Colonic mucosa (tissue), 4 donors: Measurements from ENCODE around the gene PKD1. TPM values are rescaled to one million over a fixed set of nuclear protein-coding genes. Genes with fewer than 3 reads are reported as not detected.

Experiments
- DNase-seq: peaks from one replicate; pipeline ENCODE4 v3.0.0-alpha.2; 2020
- H3K27ac ChIP-seq: fragments of 200-600 bp; one replicate; pipeline ENCODE4 v1.8.0; 2021
- H3K27me3 ChIP-seq: fragments of 200-600 bp; one replicate; pipeline ENCODE4 v1.8.0; 2021
- H3K36me3 ChIP-seq: fragments of 200-600 bp; one replicate; pipeline ENCODE4 v1.8.0; 2021
- H3K4me1 ChIP-seq: fragments of 200-600 bp; one replicate; pipeline ENCODE4 v1.8.0; 2021; ENCODE audit warnings: mild to moderate bottlenecking
- H3K4me3 ChIP-seq: fragments of 200-600 bp; one replicate; pipeline ENCODE4 v1.8.0; 2021
- H3K9ac ChIP-seq, 2 donors: one replicate each; pipeline ENCODE4 v1.7.0; 2013; ENCODE audit warnings: control low read depth in 2 of 2, low read depth in 2 of 2, low read length in 2 of 2
- H3K9me3 ChIP-seq: fragments of 200-600 bp; one replicate; pipeline ENCODE4 v1.8.0; 2021
- CTCF ChIP-seq: fragments of 200-600 bp; IDR thresholded peaks from one replicate; pipeline ENCODE4 v1.8.0; 2022; ENCODE audit warnings: antibody characterized with exemption, mild to moderate bottlenecking
- intact Hi-C: fragments of 100-400 bp; cut with DNase I; formaldehyde crosslinking; loops from one replicate; pipeline ENCODE4 v1.14.1; 2022
- total RNA-seq, 2 donors: library from RNA; stranded (reverse); fragmentation: NEBNext Ultra II Directional in 1 of 2; extraction: Animal tissue kit (Norgen Biotek cat#: 25700) in 1 of 2; gene quantifications; one replicate each; pipeline ENCODE4 v1.2.1, GENCODE V29; 2021
- donor health status: healthy.
- donor health status: DM: no; HTN: no; CAD: no.
- donor health status: DM: no; HTN: no; CAD: no.

PKD1 gene
- total RNA-seq, 2 donors from 2014 or later = 48.2 to 83.5 TPM

DNA sequence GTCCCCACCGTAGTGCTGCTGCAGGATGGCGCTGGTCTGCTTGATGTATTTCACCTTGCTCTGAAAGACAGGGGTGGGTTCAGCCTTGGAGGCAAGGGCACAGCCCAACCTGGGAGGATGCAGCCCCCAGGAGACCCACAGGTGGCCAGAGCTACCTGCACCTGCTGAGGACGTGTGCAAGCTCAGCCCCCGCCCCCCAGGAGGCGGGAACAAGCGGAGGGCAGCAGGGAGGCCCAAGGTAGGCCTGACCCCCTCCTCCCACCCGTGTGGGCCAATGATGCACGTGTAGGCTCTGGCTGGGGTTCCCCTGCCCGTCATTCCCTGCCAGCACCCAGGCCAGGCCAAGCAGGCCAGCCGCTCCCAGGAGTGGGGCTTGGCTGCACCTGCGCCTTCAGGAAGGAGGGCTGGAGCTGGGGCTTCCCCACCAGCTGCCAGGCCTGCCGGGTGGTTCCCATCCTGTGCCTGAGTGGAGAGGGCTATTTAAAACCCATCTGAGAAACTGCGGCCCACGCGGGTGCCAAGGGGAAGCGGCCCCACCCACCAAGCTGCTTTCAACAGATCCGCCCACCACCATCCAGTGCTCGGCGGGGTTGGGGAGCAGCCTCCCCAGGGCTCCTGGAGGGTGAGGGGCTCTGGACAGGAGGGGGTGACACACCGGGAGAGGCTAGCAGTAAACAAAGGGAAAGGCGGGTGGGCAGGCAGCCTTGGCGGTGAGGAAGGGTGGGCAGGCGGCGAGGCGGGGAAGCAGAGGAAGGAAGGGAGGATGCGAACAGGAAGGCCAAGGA lies 91.8 kb downstream of the PKD1 start:
- no peak for TF ChIP-seq CTCF
- peak; percentile 74 for DNase-seq
- Histone ChIP-seq H3K4me1 (peaks cover 63% of the 10 kb centered on the region), H3K36me3 (no peaks in the 10 kb centered on the region), H3K27ac (peak overlapping the region; percentile 80), H3K9ac (peak overlapping the region in 1 of 2 donors; percentile 64), H3K9me3 (no peaks in the 10 kb centered on the region), H3K4me3 (no peak overlapping the region), H3K27me3 (no peaks in the 10 kb centered on the region)
- intact Hi-C loops = no loop called here

GRCh38 chr16:2042986-2043666 lies 92.6 kb downstream of the PKD1 start:
- no peaks in the 10 kb centered on the region for H3K27me3 ChIP-seq
- peak; percentile 86 for DNase-seq

DNA sequence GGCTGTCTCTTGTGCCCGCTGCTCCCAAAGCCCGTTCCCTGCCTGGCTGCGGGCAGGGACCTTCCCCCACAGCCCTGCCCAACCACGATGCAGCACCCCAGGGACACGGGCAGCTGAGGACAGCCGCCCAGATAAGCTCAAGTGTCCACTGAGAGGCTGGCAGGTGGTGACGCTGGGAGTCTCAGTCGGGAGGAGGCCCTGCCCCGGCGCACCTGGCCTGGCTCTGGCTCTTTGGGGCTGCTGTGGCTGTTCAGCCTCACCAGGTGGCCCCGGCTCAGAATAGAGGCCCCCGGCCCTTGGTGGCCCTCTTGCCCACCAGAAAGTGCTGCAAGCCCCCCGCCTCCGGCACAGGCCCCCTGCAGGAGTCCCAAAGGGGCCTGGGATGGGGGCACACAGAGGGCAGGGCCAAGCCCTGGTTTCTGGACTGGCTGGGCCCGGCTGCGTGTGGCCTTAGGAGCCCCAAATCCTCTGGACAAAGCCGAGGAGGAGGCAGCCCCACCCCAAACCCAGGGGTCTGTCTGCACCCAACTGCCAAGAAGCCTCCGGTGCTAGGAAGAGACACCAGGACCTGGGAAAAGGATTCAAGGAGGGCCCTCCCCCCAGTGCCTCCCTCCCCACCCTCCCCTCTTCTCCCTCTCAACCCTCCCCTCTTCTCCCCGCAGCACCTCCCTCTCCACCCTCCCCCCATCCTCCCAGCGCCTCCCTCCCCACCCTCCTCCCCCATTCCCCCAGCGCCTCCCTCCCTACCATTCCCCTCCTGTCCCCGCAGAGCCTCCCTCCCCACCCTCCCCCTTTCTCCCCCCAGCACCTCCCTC lies 93.3 kb downstream of the PKD1 start:
- TF ChIP-seq CTCF = no peak
- Histone ChIP-seq H3K9me3 (no peaks in the 10 kb centered on the region), H3K27ac (peak overlapping the region; percentile 85), H3K36me3 (no peaks in the 10 kb centered on the region), H3K9ac (peak overlapping the region; percentile 13 to 68), H3K27me3 (no peaks in the 10 kb centered on the region), H3K4me3 (no peak overlapping the region), H3K4me1 (peaks cover 60% of the 10 kb centered on the region)
- intact Hi-C loops = no loop called here
- DNase-seq = peak; percentile 62

More at GRCh38 chr16:2042986-2043666, 92.6 kb downstream of the PKD1 start:
- Histone ChIP-seq H3K4me3 (no peak overlapping the region), H3K9ac (peak overlapping the region in 1 of 2 donors; percentile 64), H3K27ac (peak overlapping the region; percentile 80), H3K4me1 (peaks cover 60% of the 10 kb centered on the region), H3K9me3 (no peaks in the 10 kb centered on the region), H3K36me3 (no peaks in the 10 kb centered on the region)
- TF ChIP-seq CTCF = no peak
- intact Hi-C loops = no loop called here

DNA sequence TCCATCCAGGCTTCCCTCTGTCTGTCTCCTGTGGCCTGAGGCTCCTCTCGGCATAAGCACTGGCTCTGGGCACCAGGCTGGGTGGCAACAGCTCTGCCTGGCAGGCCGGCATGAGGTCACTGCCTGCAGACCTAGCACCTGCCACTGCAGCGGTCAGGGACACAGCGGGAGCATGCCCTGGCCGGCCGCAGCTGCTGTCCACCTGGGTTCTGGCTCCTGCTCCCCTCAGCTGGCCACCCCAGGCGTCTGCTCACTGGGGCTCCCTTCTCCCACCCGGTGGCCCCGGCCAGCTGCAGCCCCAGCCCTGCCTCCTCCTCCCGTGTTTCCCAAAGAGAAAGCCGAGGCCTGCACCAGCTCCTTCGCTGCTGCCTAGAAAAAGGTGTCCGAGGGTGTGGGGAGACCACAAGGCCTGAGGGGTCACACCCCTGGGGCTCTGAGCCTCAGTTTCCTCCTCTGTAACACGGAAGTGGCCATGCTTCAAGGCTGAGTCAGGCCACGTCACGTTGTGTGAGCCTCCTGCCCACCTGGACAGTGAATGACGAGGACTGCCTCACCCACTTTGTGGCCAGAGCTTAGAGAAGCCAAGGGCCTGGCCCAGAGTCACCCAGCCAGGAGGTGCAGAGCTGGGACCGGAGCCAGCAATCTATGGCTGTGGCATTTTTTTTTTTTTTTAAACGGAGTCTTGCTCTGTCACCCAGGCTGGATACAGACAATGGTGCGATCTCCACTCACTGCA lies 94.7 kb downstream of the PKD1 start:
- no peak for TF ChIP-seq CTCF
- Histone ChIP-seq H3K36me3 (no peaks in the 10 kb centered on the region), H3K27ac (peak overlapping the region; percentile 85), H3K4me1 (peaks cover 52% of the 10 kb centered on the region), H3K27me3 (no peaks in the 10 kb centered on the region), H3K9ac (peak overlapping the region; percentile 22 to 52), H3K9me3 (no peaks in the 10 kb centered on the region), H3K4me3 (no peak overlapping the region)
- intact Hi-C loops = no loop called here
- peak; percentile 81 for DNase-seq
